ENCODE measurements around the gene GPR27. TPM values are rescaled to one million over a fixed set of nuclear protein-coding genes. Genes with fewer than 3 reads are reported as not detected.

The GPR27 gene
- total RNA-seq, 1 experiment from 2014 or later: 15.5 TPM

DNA sequence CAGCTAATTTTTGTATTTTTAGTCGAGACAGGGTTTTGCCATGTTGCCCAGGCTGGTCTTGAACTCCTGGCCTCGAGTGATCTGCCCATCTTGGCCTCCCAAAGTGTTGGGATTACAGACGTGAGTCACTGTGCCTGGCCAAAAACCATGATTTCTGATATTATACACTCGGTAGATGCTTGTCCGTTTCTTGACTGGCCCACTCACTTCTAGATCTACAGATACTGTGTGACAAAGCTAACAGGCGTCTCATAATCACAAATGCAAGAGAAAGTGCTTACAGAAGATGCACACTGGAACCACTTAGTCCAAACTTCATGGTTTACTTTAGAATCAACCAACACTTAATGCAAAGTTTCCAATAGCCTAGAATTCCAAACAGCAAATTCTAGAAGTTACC, 22.9 kb downstream of the GPR27 start:
- Histone ChIP-seq H2BK120ac (ENCODE audit: low read depth, low read length, poor library complexity, severe bottlenecking) (no peak overlapping the region), H3K4me2 (ENCODE audit: insufficient read depth, insufficient read length, low read length) (no peak overlapping the region), H3K4ac (ENCODE audit: low read depth, low read length) (no peak overlapping the region), H3K23me2 (ENCODE audit: insufficient read length, low read depth, low read length, poor library complexity, severe bottlenecking) (no peaks in the 10 kb centered on the region), H4K20me1 (ENCODE audit: control insufficient read depth, insufficient read depth, insufficient read length) (no peaks in the 10 kb centered on the region), H3K23ac (ENCODE audit: insufficient read length, low read depth, low read length) (no peak overlapping the region), H2AK5ac (ENCODE audit: insufficient read length, low read length) (no peak overlapping the region), H3K56ac (ENCODE audit: insufficient read length, low read depth, low read length) (no peak overlapping the region), H3K27ac (ENCODE audit: insufficient read length, low read depth, low read length) (no peak overlapping the region), H2BK15ac (ENCODE audit: low read depth, low read length) (no peak overlapping the region), H4K5ac (ENCODE audit: insufficient read length, low read depth, low read length) (no peak overlapping the region), H3K9ac (ENCODE audit: extremely low read depth, insufficient read length, low read length) (no peak overlapping the region), H3K79me2 (ENCODE audit: insufficient read depth, low read length) (no peaks in the 10 kb centered on the region), H2BK5ac (ENCODE audit: insufficient read length, low read length) (no peak overlapping the region), H2BK12ac (ENCODE audit: insufficient read length, low read depth, low read length) (no peak overlapping the region), H3K79me1 (ENCODE audit: insufficient read depth, low read depth, low read length, poor library complexity, severe bottlenecking) (no peaks in the 10 kb centered on the region), H4K8ac (replicated peaks; ENCODE audit: insufficient read length, low read depth, low read length) (no peak overlapping the region), H2BK20ac (ENCODE audit: low read depth, low read length, poor library complexity, severe bottlenecking) (no peak overlapping the region), H3K9me3 (ENCODE audit: control insufficient read depth, low read depth, low read length) (no peaks in the 10 kb centered on the region), H3K18ac (ENCODE audit: insufficient read length, low read depth, low read length) (no peak overlapping the region), H3T11ph (ENCODE audit: low read length) (no peak overlapping the region), H2AFZ (ENCODE audit: low read length) (no peak overlapping the region), H3K14ac (ENCODE audit: insufficient read depth, low read length) (no peak overlapping the region), H3K4me1 (ENCODE audit: insufficient read depth, low read length) (peaks cover 6% of the 10 kb centered on the region; the same call in 1 of the 2 replicates), H3K27me3 (ENCODE audit: insufficient read depth, low read length) (no peaks in the 10 kb centered on the region), H4K91ac (ENCODE audit: insufficient read length, low read depth, low read length) (no peak overlapping the region)
- Mint-ChIP-seq H3K9me3 (no peaks in the 10 kb centered on the region), H3K27me3 (ENCODE audit: low read depth) (peaks cover 4% of the 10 kb centered on the region), H3K36me3 (ENCODE audit: insufficient read depth in 1 of 3, low read depth in 3 of 3) (no peaks in the 10 kb centered on the region), H3K4me3 (no peak overlapping the region), H3K4me1 (peaks cover 35 to 38% of the 10 kb centered on the region in 2 experiments), H3K27ac (no peak overlapping the region)
- no peak for DNase-seq
- WGBS (ENCODE audit: extremely low coverage, insufficient read length, low lambda C conversion rate): no CpG with 5 or more reads among the region's 6 CpGs
- TF ChIP-seq, protein P1, sequence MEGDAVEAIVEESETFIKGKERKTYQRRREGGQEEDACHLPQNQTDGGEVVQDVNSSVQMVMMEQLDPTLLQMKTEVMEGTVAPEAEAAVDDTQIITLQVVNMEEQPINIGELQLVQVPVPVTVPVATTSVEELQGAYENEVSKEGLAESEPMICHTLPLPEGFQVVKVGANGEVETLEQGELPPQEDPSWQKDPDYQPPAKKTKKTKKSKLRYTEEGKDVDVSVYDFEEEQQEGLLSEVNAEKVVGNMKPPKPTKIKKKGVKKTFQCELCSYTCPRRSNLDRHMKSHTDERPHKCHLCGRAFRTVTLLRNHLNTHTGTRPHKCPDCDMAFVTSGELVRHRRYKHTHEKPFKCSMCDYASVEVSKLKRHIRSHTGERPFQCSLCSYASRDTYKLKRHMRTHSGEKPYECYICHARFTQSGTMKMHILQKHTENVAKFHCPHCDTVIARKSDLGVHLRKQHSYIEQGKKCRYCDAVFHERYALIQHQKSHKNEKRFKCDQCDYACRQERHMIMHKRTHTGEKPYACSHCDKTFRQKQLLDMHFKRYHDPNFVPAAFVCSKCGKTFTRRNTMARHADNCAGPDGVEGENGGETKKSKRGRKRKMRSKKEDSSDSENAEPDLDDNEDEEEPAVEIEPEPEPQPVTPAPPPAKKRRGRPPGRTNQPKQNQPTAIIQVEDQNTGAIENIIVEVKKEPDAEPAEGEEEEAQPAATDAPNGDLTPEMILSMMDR (conservative IDR thresholded peaks at IDR 0.05): no peak

All from H9 (cell line).